Progenitor cell of endocrine pancreas (in vitro differentiated cells): ENCODE results near the gene FOXP1. TPM values are rescaled to one million over a fixed set of nuclear protein-coding genes. Genes with fewer than 3 reads are reported as not detected.
A peak's percentile ranks its signal among the peaks of the same experiment; 100 is the strongest.

Experiments used
- DNase-seq: peaks from one replicate; pipeline ENCODE4 v3.0.0; 2021; ENCODE audit warnings: low spot score; ENCODE audit not compliant: unreplicated experiment
- H3K27ac Mint-ChIP-seq: 2 replicates; pipeline ENCODE4 v1.8.0; 2021; ENCODE audit warnings: mild to moderate bottlenecking, moderate library complexity, mixed read lengths
- H3K27me3 Mint-ChIP-seq: 2 replicates; pipeline ENCODE4 v1.8.0; 2021; ENCODE audit warnings: mixed read lengths
- H3K36me3 Mint-ChIP-seq: 2 replicates; pipeline ENCODE4 v1.8.0; 2022; ENCODE audit warnings: mixed read lengths; ENCODE audit not compliant: insufficient read depth
- H3K4me1 Mint-ChIP-seq: 2 replicates; pipeline ENCODE4 v1.8.0; 2021; ENCODE audit warnings: low read depth, mixed read lengths
- H3K4me3 Mint-ChIP-seq: 2 replicates; pipeline ENCODE4 v1.8.0; 2021; ENCODE audit warnings: low read depth, mild to moderate bottlenecking, moderate library complexity, mixed read lengths
- H3K9me3 Mint-ChIP-seq: 2 replicates; pipeline ENCODE4 v1.8.0; 2021; ENCODE audit warnings: low read depth, mixed read lengths
- CTCF ChIP-seq: fragments of 200-600 bp; sonication (generic); IDR thresholded peaks from one replicate; pipeline ENCODE4 v1.5.0; 2021; ENCODE audit warnings: antibody characterized with exemption, mild to moderate bottlenecking; ENCODE audit not compliant: unreplicated experiment
- total RNA-seq: library from RNA; stranded (reverse); gene quantifications from 2 replicates; pipeline ENCODE4 v1.2.1, GENCODE V29; 2021

FOXP1 gene
- total RNA-seq, 1 donor from 2014 or later = 242 TPM

DNA sequence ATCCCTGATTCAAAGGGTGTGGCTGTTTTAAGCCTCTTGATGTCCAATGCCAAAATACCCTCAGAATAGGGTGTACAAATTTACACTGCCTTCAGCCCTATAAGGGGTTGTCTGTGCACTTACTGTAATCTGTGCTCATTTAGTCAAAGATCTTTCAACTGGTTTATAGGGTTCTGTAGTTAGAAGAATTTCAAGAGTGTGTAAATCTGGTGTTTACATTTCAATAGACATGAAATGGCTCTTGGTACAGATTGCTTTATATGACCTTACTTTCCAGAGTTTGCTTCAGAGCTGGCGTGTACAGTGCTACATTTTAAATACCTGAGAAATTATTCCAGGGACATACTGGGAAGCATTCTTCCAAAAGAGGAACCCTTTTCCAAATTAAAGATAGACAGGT, 399.3 kb downstream of the FOXP1 start:
- H3K27me3 Mint-ChIP-seq = no peaks in the 10 kb centered on the region
- peaks cover 42% of the 10 kb centered on the region for H3K36me3 Mint-ChIP-seq
- TF ChIP-seq CTCF = no peak
- peak overlapping the region; percentile 64 for H3K27ac Mint-ChIP-seq
- H3K4me1 Mint-ChIP-seq = peaks cover 28% of the 10 kb centered on the region
- no peak overlapping the region for H3K4me3 Mint-ChIP-seq
- no peaks in the 10 kb centered on the region for H3K9me3 Mint-ChIP-seq
- DNase-seq = no peak

DNA sequence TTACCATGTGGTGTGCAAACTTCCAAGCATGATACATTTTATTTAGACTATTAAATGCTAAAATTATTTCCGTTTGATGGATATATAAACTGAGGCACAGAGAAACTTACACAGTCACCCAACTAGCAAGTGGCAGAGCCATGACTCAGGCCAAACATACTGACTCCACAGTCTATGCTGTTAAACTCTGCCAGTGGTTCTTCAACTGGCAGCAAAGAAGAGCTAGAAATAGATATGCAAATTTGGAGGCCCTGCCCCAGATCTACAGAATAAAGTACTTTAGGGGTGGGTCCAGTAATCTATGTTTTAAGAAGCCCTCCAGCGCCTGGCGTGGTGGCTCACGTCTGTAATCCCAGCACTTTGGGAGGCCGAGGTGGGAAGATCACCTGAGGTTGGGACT, 400.0 kb downstream of the FOXP1 start:
- Mint-ChIP-seq H3K27me3 (no peaks in the 10 kb centered on the region), H3K36me3 (peaks cover 43% of the 10 kb centered on the region), H3K4me3 (no peak overlapping the region), H3K27ac (no peak overlapping the region), H3K9me3 (no peaks in the 10 kb centered on the region), H3K4me1 (peaks cover 22% of the 10 kb centered on the region)
- no peak for DNase-seq
- TF ChIP-seq CTCF = no peak

- Mint-ChIP-seq H3K27me3 (no peaks in the 10 kb centered on the region), H3K36me3 (peaks cover 40% of the 10 kb centered on the region), H3K4me3 (peak overlapping the region; percentile 11), H3K9me3 (no peaks in the 10 kb centered on the region), H3K4me1 (peaks cover 28% of the 10 kb centered on the region), H3K27ac (peak overlapping the region; percentile 29)
- TF ChIP-seq CTCF = no peak
- DNase-seq = no peak
These were observed 403.0 kb downstream of the FOXP1 start for GRCh38 chr3:71180524-71180923.

- no peak for TF ChIP-seq CTCF
- no peak for DNase-seq
- Mint-ChIP-seq H3K4me3 (no peak overlapping the region), H3K27ac (peak overlapping the region; percentile 53), H3K9me3 (no peaks in the 10 kb centered on the region), H3K27me3 (no peaks in the 10 kb centered on the region), H3K4me1 (peaks cover 51% of the 10 kb centered on the region), H3K36me3 (peaks cover 34% of the 10 kb centered on the region)
These were observed 406.2 kb downstream of the FOXP1 start for GRCh38 chr3:71177375-71177774.

GRCh38 chr3:71176366-71176765, 407.2 kb downstream of the FOXP1 start:
- Mint-ChIP-seq H3K36me3 (peaks cover 32% of the 10 kb centered on the region), H3K27ac (peak overlapping the region; percentile 80), H3K27me3 (no peaks in the 10 kb centered on the region), H3K4me3 (no peak overlapping the region), H3K4me1 (peaks cover 57% of the 10 kb centered on the region), H3K9me3 (no peaks in the 10 kb centered on the region)
- TF ChIP-seq CTCF = peak; percentile 29
- DNase-seq = no peak
